Measurements from ENCODE around the gene C5orf22.
"Not testable (repeated sequence)": the region's sequence is repeated elsewhere in the genome, so short reads cannot be mapped to it uniquely, and the experiment has no call there.

DNA sequence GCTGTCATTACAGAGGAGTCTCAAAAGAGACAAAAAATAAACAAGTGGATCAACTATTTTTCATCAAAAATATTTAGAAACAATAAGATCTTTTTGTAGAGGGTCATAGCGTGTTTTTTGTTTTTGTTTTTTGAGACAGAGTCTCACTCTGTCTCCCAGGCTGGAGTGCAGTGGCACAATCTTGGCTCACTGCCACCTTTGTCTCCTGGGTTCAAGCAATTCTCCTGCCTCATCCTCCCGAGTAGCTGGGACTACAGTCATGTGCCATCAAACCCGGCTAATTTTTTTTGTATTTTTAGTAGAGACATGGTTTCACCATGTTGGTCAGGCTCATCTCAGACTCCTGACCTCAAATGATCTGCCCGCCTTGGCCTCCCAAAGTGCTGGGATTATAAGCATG, 70.2 kb downstream of the C5orf22 start:
- not testable (repeated sequence) for TF ChIP-seq POLR2A (IDR thresholded peaks at IDR 0.05; ENCODE audit: low read depth, low read length); FOS (IDR thresholded peaks at IDR 0.05; ENCODE audit: borderline replicate concordance, insufficient read depth, low read length); POLR2AphosphoS5 (IDR thresholded peaks at IDR 0.05; ENCODE audit: insufficient read depth, low read depth, low read length); EZH2 (IDR thresholded peaks at IDR 0.05; ENCODE audit: borderline replicate concordance, low read depth, low read length, severe bottlenecking); JUN (IDR thresholded peaks at IDR 0.05; ENCODE audit: borderline replicate concordance, insufficient read depth, insufficient read length, low read depth)
- TF ChIP-seq, protein P1, sequence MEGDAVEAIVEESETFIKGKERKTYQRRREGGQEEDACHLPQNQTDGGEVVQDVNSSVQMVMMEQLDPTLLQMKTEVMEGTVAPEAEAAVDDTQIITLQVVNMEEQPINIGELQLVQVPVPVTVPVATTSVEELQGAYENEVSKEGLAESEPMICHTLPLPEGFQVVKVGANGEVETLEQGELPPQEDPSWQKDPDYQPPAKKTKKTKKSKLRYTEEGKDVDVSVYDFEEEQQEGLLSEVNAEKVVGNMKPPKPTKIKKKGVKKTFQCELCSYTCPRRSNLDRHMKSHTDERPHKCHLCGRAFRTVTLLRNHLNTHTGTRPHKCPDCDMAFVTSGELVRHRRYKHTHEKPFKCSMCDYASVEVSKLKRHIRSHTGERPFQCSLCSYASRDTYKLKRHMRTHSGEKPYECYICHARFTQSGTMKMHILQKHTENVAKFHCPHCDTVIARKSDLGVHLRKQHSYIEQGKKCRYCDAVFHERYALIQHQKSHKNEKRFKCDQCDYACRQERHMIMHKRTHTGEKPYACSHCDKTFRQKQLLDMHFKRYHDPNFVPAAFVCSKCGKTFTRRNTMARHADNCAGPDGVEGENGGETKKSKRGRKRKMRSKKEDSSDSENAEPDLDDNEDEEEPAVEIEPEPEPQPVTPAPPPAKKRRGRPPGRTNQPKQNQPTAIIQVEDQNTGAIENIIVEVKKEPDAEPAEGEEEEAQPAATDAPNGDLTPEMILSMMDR (IDR thresholded peaks at IDR 0.05; ENCODE audit: extremely low read depth in 1 of 2, insufficient read depth in 1 of 2, low read depth in 1 of 2, low read length in 2 of 2) = not testable (repeated sequence)
- TF ChIP-seq, protein P2, sequence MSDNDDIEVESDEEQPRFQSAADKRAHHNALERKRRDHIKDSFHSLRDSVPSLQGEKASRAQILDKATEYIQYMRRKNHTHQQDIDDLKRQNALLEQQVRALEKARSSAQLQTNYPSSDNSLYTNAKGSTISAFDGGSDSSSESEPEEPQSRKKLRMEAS (IDR thresholded peaks at IDR 0.05; ENCODE audit: insufficient read depth, insufficient read length) = not testable (repeated sequence)
